Measurements from ENCODE around the gene TNFRSF8. TPM values are rescaled to one million over a fixed set of nuclear protein-coding genes. Genes with fewer than 3 reads are reported as not detected.

TNFRSF8 gene
- total RNA-seq, 1 experiment from 2014 or later: not detected

DNA sequence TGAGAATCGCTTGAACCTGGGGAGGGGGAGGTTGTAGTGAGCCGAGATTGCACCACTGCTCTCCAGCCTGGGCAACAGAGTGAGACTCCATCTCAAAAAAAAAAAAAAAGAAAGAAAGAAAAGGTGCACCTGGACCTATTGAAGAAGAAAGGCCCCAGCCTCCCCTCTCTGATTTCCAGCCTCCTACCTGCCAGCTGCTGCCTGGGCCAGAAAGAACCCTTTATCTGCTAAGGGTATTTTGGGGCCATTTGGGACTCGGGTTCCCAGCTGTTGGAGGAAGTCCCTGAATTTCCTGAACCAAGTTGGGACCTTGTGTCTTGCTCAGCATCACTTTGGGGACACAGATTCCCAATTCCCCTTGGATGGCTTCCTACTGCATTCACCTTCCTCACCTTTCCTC lies 3.9 kb upstream of the TNFRSF8 start:
- Histone ChIP-seq H3K4me1 (ENCODE audit: insufficient read depth, low read length) (peaks cover 4% of the 10 kb centered on the region; the same call in 1 of the 2 replicates), H3K4me3 (ENCODE audit: low read length) (no peak overlapping the region), H3K27me3 (ENCODE audit: low read length) (peaks cover 5% of the 10 kb centered on the region), H2AFZ (ENCODE audit: low read length) (no peak overlapping the region), H3K9me2 (replicated peaks; ENCODE audit: low read length) (no peaks in the 10 kb centered on the region), H3K4me2 (ENCODE audit: low read length) (no peak overlapping the region), H4K20me1 (ENCODE audit: low read length) (no peaks in the 10 kb centered on the region), H3K36me3 (ENCODE audit: low read depth, low read length) (no peaks in the 10 kb centered on the region), H3F3A (ENCODE audit: low read length, unreplicated experiment) (no peaks in the 10 kb centered on the region), H3K9ac (ENCODE audit: low read length) (no peak overlapping the region), H3K9me3 (ENCODE audit: low read length) (no peaks in the 10 kb centered on the region), H3K27ac (ENCODE audit: low read length) (no peak overlapping the region), H3K79me2 (ENCODE audit: low read length) (no peaks in the 10 kb centered on the region)
- ATAC-seq (no peak), DNase-seq (no peak)
- no TSS peak for BruUV-seq (replicated peaks)
- TF ChIP-seq, protein P1, sequence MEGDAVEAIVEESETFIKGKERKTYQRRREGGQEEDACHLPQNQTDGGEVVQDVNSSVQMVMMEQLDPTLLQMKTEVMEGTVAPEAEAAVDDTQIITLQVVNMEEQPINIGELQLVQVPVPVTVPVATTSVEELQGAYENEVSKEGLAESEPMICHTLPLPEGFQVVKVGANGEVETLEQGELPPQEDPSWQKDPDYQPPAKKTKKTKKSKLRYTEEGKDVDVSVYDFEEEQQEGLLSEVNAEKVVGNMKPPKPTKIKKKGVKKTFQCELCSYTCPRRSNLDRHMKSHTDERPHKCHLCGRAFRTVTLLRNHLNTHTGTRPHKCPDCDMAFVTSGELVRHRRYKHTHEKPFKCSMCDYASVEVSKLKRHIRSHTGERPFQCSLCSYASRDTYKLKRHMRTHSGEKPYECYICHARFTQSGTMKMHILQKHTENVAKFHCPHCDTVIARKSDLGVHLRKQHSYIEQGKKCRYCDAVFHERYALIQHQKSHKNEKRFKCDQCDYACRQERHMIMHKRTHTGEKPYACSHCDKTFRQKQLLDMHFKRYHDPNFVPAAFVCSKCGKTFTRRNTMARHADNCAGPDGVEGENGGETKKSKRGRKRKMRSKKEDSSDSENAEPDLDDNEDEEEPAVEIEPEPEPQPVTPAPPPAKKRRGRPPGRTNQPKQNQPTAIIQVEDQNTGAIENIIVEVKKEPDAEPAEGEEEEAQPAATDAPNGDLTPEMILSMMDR (conservative IDR thresholded peaks at IDR 0.05; ENCODE audit: low read depth, low read length): no peak
- no peak for TF ChIP-seq EZH2 (IDR thresholded peaks at IDR 0.05; ENCODE audit: low read length, unreplicated experiment)
- TF ChIP-seq EZH2phosphoT487 (IDR thresholded peaks at IDR 0.05; ENCODE audit: borderline replicate concordance, low read length): no peak
- ChIA-PET POLR2A (ENCODE audit: unreplicated experiment) (no interaction called here), CTCF (no interaction called here)
- intact Hi-C loops (cut with micrococcal nuclease): no loop called here

DNA sequence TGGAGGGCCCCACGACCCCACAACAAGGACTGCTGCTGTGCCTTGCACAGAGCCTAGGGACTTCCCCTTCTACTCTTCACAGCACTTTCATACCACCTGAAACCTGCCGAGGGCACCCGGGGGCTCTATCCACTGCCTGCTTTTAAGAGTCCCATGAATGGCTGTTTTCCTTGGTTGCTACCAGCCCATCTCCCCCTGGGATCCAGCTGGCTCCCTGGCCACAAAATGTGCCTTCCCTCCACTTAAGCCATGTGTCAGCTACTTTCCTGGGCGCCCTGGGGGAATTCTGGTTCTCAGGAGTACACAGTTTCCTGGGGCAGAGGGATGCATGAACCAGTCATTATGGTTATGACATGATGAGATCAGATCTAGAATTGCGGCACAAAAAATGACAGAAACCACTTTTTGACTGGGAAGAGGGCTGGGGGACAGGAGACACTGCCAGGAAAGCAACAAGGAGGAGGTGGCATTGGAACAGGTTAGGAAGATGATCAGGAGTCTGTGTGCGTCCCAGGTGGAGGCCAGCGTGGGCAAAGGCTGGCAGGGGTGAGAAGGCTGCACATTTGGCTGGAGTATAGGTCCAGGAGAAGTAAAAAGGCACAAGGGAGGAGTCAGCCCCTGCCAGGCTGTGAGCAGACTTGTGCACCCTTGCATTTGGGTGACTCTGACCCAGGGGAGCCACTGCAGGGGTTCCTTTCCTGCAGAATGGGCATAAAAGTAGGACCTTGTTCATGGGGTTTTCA lies 3.2 kb upstream of the TNFRSF8 start:
- Histone ChIP-seq H3K27me3 (ENCODE audit: low read length) (peaks cover 11% of the 10 kb centered on the region), H3K9me2 (replicated peaks; ENCODE audit: low read length) (no peaks in the 10 kb centered on the region), H3K4me2 (ENCODE audit: low read length) (no peak overlapping the region), H3F3A (ENCODE audit: low read length, unreplicated experiment) (no peaks in the 10 kb centered on the region), H3K4me1 (ENCODE audit: insufficient read depth, low read length) (peaks cover 4% of the 10 kb centered on the region; the same call in 1 of the 2 replicates), H3K4me3 (ENCODE audit: low read length) (no peak overlapping the region), H3K36me3 (ENCODE audit: low read depth, low read length) (no peaks in the 10 kb centered on the region), H2AFZ (ENCODE audit: low read length) (no peak overlapping the region), H3K79me2 (ENCODE audit: low read length) (no peaks in the 10 kb centered on the region), H3K27ac (ENCODE audit: low read length) (no peak overlapping the region), H3K9ac (ENCODE audit: low read length) (no peak overlapping the region), H4K20me1 (ENCODE audit: low read length) (no peaks in the 10 kb centered on the region), H3K9me3 (ENCODE audit: low read length) (no peaks in the 10 kb centered on the region)
- POLR2A ChIA-PET (ENCODE audit: unreplicated experiment): no interaction called here
- no peak for ATAC-seq
- TF ChIP-seq, protein P1 (conservative IDR thresholded peaks at IDR 0.05; ENCODE audit: low read depth, low read length): no peak
- no peak for TF ChIP-seq EZH2phosphoT487 (IDR thresholded peaks at IDR 0.05; ENCODE audit: borderline replicate concordance, low read length)
- no peak for TF ChIP-seq EZH2 (IDR thresholded peaks at IDR 0.05; ENCODE audit: low read length, unreplicated experiment)
- BruUV-seq (replicated peaks): no TSS peak
- no peak for DNase-seq
- intact Hi-C loops (cut with micrococcal nuclease): no loop called here
- CTCF ChIA-PET: no interaction called here

DNA sequence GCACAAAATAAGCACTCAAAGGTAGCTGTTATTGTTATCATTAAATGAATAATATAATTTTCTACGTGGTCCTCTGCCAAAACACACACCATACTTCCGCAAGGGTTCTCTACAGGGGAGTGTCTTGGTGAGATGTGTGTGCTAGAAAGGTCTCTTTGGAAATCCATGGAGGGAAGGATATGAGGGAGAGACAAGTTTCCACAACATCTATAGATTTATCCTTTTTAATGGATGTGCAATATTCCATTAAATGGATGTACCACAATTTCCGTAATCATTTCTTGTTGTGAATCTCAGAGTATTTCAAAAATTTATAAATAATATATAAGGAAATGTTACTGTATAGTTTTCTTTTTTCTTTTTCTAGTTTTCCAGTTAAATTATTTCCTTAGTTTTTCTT lies 2.6 kb upstream of the TNFRSF8 start:
- POLR2A ChIA-PET (ENCODE audit: unreplicated experiment): no interaction called here
- ATAC-seq: no peak

More for the DNA sequence above, 2.6 kb upstream of the TNFRSF8 start:
- H3K9me2 ChIP-seq (replicated peaks; ENCODE audit: low read length): no peaks in the 10 kb centered on the region
- no peak overlapping the region for H3K9ac ChIP-seq (ENCODE audit: low read length)
- no peaks in the 10 kb centered on the region for H3F3A ChIP-seq (ENCODE audit: low read length, unreplicated experiment)
- no peak for DNase-seq
- H4K20me1 ChIP-seq (ENCODE audit: low read length): no peaks in the 10 kb centered on the region
- no peak overlapping the region for H3K4me3 ChIP-seq (ENCODE audit: low read length)
- H3K36me3 ChIP-seq (ENCODE audit: low read depth, low read length): no peaks in the 10 kb centered on the region
- CTCF ChIA-PET: no interaction called here
- intact Hi-C loops (cut with micrococcal nuclease): no loop called here
- H3K9me3 ChIP-seq (ENCODE audit: low read length): no peaks in the 10 kb centered on the region
- no peak overlapping the region for H3K4me2 ChIP-seq (ENCODE audit: low read length)
- no peak overlapping the region for H2AFZ ChIP-seq (ENCODE audit: low read length)
- no peak for TF ChIP-seq EZH2phosphoT487 (IDR thresholded peaks at IDR 0.05; ENCODE audit: borderline replicate concordance, low read length)
- H3K4me1 ChIP-seq (ENCODE audit: insufficient read depth, low read length): peaks cover 4% of the 10 kb centered on the region; the same call in 1 of the 2 replicates
- peaks cover 13% of the 10 kb centered on the region for H3K27me3 ChIP-seq (ENCODE audit: low read length)
- no peak overlapping the region for H3K27ac ChIP-seq (ENCODE audit: low read length)
- no peaks in the 10 kb centered on the region for H3K79me2 ChIP-seq (ENCODE audit: low read length)
- no TSS peak for BruUV-seq (replicated peaks)
